HG03108 (cell line): ENCODE results near the gene DAND5.
A peak's percentile ranks its signal among the peaks of the same experiment; 100 is the strongest.
"Not testable (repeated sequence)": the region's sequence is repeated elsewhere in the genome, so short reads cannot be mapped to it uniquely, and the experiment has no call there.

Experiments used
- ATAC-seq: cut with Tn5 transposase; IDR thresholded peaks from one replicate; pipeline ENCODE4 v1.9.1; 2021; ENCODE audit warnings: moderate library complexity; ENCODE audit not compliant: unreplicated experiment

DAND5 gene

GRCh38 chr19:12965017-12965811 is 4.2 kb upstream of the DAND5 start:
- ATAC-seq = peak; percentile 72

GRCh38 chr19:12965812-12966135 is 3.6 kb upstream of the DAND5 start:
- no peak for ATAC-seq

- no peak for ATAC-seq
Measured at GRCh38 chr19:12967907-12968306, 1.5 kb upstream of the DAND5 start.

GRCh38 chr19:12970070-12970820 is 869 bp downstream of the DAND5 start:
- no peak for ATAC-seq

- ATAC-seq = no peak
Measured at GRCh38 chr19:12973236-12973635, 3.9 kb downstream of the DAND5 start.

GRCh38 chr19:12974301-12975220 is 5.2 kb downstream of the DAND5 start:
- no peak for ATAC-seq

GRCh38 chr19:12975221-12975741 is 5.9 kb downstream of the DAND5 start:
- ATAC-seq = no peak

GRCh38 chr19:12976109-12976508 is 6.7 kb downstream of the DAND5 start:
- ATAC-seq = not testable (repeated sequence)

- no peak for ATAC-seq
Measured at GRCh38 chr19:12979974-12980373, 10.6 kb downstream of the DAND5 start.

- ATAC-seq = no peak
Measured at GRCh38 chr19:12982648-12983047, 13.3 kb downstream of the DAND5 start.

- ATAC-seq = no peak
Measured at GRCh38 chr19:12983091-12983490, 13.7 kb downstream of the DAND5 start.

GRCh38 chr19:12983542-12984142 is 14.3 kb downstream of the DAND5 start:
- no peak for ATAC-seq

- ATAC-seq = no peak
Measured at GRCh38 chr19:12984143-12984627, 14.8 kb downstream of the DAND5 start.

GRCh38 chr19:12984683-12985048 is 15.3 kb downstream of the DAND5 start:
- no peak for ATAC-seq

- no peak for ATAC-seq
Measured at GRCh38 chr19:12985049-12985776, 15.8 kb downstream of the DAND5 start.

GRCh38 chr19:12986726-12987125 is 17.4 kb downstream of the DAND5 start:
- no peak for ATAC-seq

- ATAC-seq = no peak
Measured at GRCh38 chr19:12987190-12987589, 17.8 kb downstream of the DAND5 start.

- ATAC-seq = no peak
Measured at GRCh38 chr19:12987781-12988180, 18.4 kb downstream of the DAND5 start.

- ATAC-seq = no peak
Measured at GRCh38 chr19:12990431-12990830, 21.1 kb downstream of the DAND5 start.

- ATAC-seq = no peak
Measured at GRCh38 chr19:12990853-12991252, 21.5 kb downstream of the DAND5 start.
